ENCODE measurements around the gene PAAF1.

DNA sequence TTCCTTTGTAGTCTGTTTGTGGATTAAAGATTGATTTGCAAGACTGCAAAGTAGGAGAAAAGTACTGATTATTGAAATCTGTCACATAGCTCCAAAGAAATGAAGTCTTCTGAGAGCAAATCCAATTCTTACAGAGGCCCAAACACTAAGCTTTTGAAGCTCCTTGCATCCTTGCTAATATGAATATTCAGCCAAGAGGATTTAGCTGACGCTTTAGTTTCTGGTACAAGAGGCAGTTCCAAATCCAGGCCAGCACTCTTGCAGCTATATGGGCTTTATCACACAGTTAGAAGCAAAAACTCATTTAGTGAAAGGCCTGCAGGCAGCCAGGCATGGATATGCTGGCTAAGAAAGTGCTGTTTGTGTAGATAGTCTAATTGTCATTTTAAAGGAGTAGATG is 12.7 kb downstream of the PAAF1 start:
- TF ChIP-seq, protein P1, sequence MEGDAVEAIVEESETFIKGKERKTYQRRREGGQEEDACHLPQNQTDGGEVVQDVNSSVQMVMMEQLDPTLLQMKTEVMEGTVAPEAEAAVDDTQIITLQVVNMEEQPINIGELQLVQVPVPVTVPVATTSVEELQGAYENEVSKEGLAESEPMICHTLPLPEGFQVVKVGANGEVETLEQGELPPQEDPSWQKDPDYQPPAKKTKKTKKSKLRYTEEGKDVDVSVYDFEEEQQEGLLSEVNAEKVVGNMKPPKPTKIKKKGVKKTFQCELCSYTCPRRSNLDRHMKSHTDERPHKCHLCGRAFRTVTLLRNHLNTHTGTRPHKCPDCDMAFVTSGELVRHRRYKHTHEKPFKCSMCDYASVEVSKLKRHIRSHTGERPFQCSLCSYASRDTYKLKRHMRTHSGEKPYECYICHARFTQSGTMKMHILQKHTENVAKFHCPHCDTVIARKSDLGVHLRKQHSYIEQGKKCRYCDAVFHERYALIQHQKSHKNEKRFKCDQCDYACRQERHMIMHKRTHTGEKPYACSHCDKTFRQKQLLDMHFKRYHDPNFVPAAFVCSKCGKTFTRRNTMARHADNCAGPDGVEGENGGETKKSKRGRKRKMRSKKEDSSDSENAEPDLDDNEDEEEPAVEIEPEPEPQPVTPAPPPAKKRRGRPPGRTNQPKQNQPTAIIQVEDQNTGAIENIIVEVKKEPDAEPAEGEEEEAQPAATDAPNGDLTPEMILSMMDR (IDR thresholded peaks at IDR 0.05 in 8 of 11, conservative IDR thresholded peaks at IDR 0.05 in 3 of 11): no peak
- no peak for TF ChIP-seq POLR2A (IDR thresholded peaks at IDR 0.05)
